Measurements from ENCODE around the gene RABEP1.

- TF ChIP-seq TSHZ2 (CRISPR knock-in tag; IDR thresholded peaks at IDR 0.05) = no peak
- TF ChIP-seq ZFP3 (CRISPR knock-in tag; IDR thresholded peaks at IDR 0.05) = no peak
- no peak for TF ChIP-seq PATZ1 (CRISPR knock-in tag; IDR thresholded peaks at IDR 0.05; ENCODE audit: borderline replicate concordance)
- TF ChIP-seq POU6F1 (CRISPR knock-in tag; IDR thresholded peaks at IDR 0.05; ENCODE audit: borderline replicate concordance, low read depth) = no peak
- TF ChIP-seq GLIS3 (CRISPR knock-in tag; IDR thresholded peaks at IDR 0.05) = no peak
- no peak for TF ChIP-seq TCF4 (CRISPR knock-in tag; IDR thresholded peaks at IDR 0.05; ENCODE audit: borderline replicate concordance)
- no peak for TF ChIP-seq RARB (CRISPR knock-in tag; IDR thresholded peaks at IDR 0.05)
- no peak for TF ChIP-seq PPARA (CRISPR knock-in tag; IDR thresholded peaks at IDR 0.05; ENCODE audit: borderline replicate concordance)
- no peak for TF ChIP-seq ISL1 (CRISPR knock-in tag; IDR thresholded peaks at IDR 0.05)
- TF ChIP-seq ESRRG (CRISPR knock-in tag; IDR thresholded peaks at IDR 0.05) = no peak
Measured at GRCh38 chr17:5379351-5380107, 97.4 kb downstream of the RABEP1 start.

Data from SK-N-SH treated with all-trans-retinoic acid at 6 μM for 48 hours (cell line).